Fibroblast of lung (primary cell): ENCODE results near the gene SRPRB. TPM values are rescaled to one million over a fixed set of nuclear protein-coding genes. Genes with fewer than 3 reads are reported as not detected.

Source experiments
- DNase-seq, 2 donors: peaks; one replicate each; pipeline versions ENCODE4 v3.0.0 to v3.0.0-alpha.2; 2010; ENCODE audit warnings: low read depth in 2 of 2
- H2AFZ ChIP-seq: 2 replicates; pipeline ENCODE4 v1.5.1; 2012; ENCODE audit warnings: low read length, control low read depth, inconsistent platforms
- H3K27ac ChIP-seq: 2 replicates; pipeline ENCODE4 v1.5.1; 2011; ENCODE audit warnings: low read length, control low read depth; ENCODE audit not compliant: insufficient read depth
- H3K27me3 ChIP-seq: 2 replicates; pipeline ENCODE4 v1.5.1; 2011; ENCODE audit warnings: mild to moderate bottlenecking, low read length; ENCODE audit not compliant: control insufficient read depth, insufficient read depth
- H3K36me3 ChIP-seq: 2 replicates; pipeline ENCODE4 v1.5.1; 2011; ENCODE audit warnings: low read length; ENCODE audit not compliant: control insufficient read depth, insufficient read depth
- H3K4me1 ChIP-seq: 2 replicates; pipeline ENCODE4 v1.5.1; 2011; ENCODE audit warnings: low read length; ENCODE audit not compliant: control insufficient read depth, insufficient read depth; ENCODE audit errors: extremely low read depth
- H3K4me2 ChIP-seq: 2 replicates; pipeline ENCODE4 v1.5.1; 2011; ENCODE audit warnings: low read length, control low read depth; ENCODE audit not compliant: insufficient read depth; ENCODE audit errors: extremely low read depth
- H3K4me3 ChIP-seq, 4 experiments: fragments of 200-600 bp in 1 of 4; sonication (generic) in 1 of 4; replicated peaks in 1 of 4; 2 replicates each; pipeline ENCODE4 v1.5.1; 2011 to 2016; ENCODE audit warnings: low read length in 4 of 4, low read depth in 3 of 4, mild to moderate bottlenecking in 3 of 4, control low read depth in 2 of 4, inconsistent platforms in 1 of 4, mixed read lengths in 1 of 4; ENCODE audit not compliant: insufficient read depth in 1 of 4; ENCODE audit errors: control extremely low read depth in 1 of 4
- H3K79me2 ChIP-seq: 2 replicates; pipeline ENCODE4 v1.5.1; 2012; ENCODE audit warnings: mild to moderate bottlenecking, low read length, inconsistent platforms; ENCODE audit not compliant: control insufficient read depth, insufficient read depth
- H3K9ac ChIP-seq: 2 replicates; pipeline ENCODE4 v1.5.1; 2011; ENCODE audit warnings: mild to moderate bottlenecking, low read length, control low read depth; ENCODE audit not compliant: insufficient read depth
- H3K9me3 ChIP-seq: 2 replicates; pipeline ENCODE4 v1.5.1; 2012; ENCODE audit warnings: low read depth, low read length; ENCODE audit not compliant: control insufficient read depth, insufficient read depth
- H4K20me1 ChIP-seq: 2 replicates; pipeline ENCODE4 v1.5.1; 2011; ENCODE audit warnings: low read length; ENCODE audit not compliant: control insufficient read depth, insufficient read depth; ENCODE audit errors: extremely low read depth
- CTCF ChIP-seq, 2 donors: IDR thresholded peaks in 1 of 2; conservative IDR thresholded peaks in 1 of 2; 1 replicate in 1 of 2; 2 replicates in 1 of 2; pipeline ENCODE4 v1.5.1; 2011 to 2012; ENCODE audit warnings: low read length in 2 of 2, control low read depth in 1 of 2, inconsistent platforms in 1 of 2, low read depth in 1 of 2, mild to moderate bottlenecking in 1 of 2
- EZH2 ChIP-seq: IDR thresholded peaks from 2 replicates; pipeline ENCODE4 v1.5.1; 2012; ENCODE audit warnings: low read length, control low read depth, mild to moderate bottlenecking; ENCODE audit errors: missing control alignments
- polyA plus RNA-seq, 2 donors: library from polyadenylated mRNA; depleted of rRNA in 1 of 2; stranded (reverse) in 1 of 2; unstranded in 1 of 2; fragments of >200 nt; gene quantifications; 2 replicates each; pipeline ENCODE4 v1.2.1, GENCODE V29; 2011 to 2012; ENCODE audit warnings: missing spikeins in 1 of 2
- total RNA-seq: library from RNA; depleted of rRNA; stranded (reverse); fragments of >200 nt; gene quantifications from 2 replicates; pipeline ENCODE4 v1.2.1, GENCODE V29; 2014

SRPRB gene
- total and polyA plus RNA-seq, 2 donors (not counting 1 experiment from before 2014, with no cell fraction given): 63.1 to 69.2 TPM

- H3K4me2 ChIP-seq: no peak overlapping the region
- no peaks in the 10 kb centered on the region for H3K27me3 ChIP-seq
- H2AFZ ChIP-seq: no peak overlapping the region
- H3K27ac ChIP-seq: no peak overlapping the region
- H3K36me3 ChIP-seq: no peaks in the 10 kb centered on the region
- no peak overlapping the region for H3K4me3 ChIP-seq
- no peak overlapping the region for H3K9ac ChIP-seq
- peak in 1 of 2 donors; percentile 20 for DNase-seq
- H3K9me3 ChIP-seq: no peaks in the 10 kb centered on the region
- H3K4me1 ChIP-seq: no peaks in the 10 kb centered on the region
- H4K20me1 ChIP-seq: no peaks in the 10 kb centered on the region
- TF ChIP-seq EZH2: no peak
- no peak for TF ChIP-seq CTCF (conservative IDR thresholded peaks at IDR 0.05 in 1 of 2, IDR thresholded peaks at IDR 0.05 in 1 of 2; ENCODE audit: low read depth in 1 of 2, low read length in 2 of 2)
- no peaks in the 10 kb centered on the region for H3K79me2 ChIP-seq
Measured at GRCh38 chr3:133856316-133856715, 50.7 kb downstream of the SRPRB start.

GRCh38 chr3:133857767-133858166 is 52.2 kb downstream of the SRPRB start:
- Histone ChIP-seq H3K36me3 (no peaks in the 10 kb centered on the region), H3K9ac (no peak overlapping the region), H3K4me2 (no peak overlapping the region), H3K4me3 (no peak overlapping the region), H4K20me1 (no peaks in the 10 kb centered on the region), H3K4me1 (no peaks in the 10 kb centered on the region), H3K27ac (no peak overlapping the region), H3K79me2 (no peaks in the 10 kb centered on the region), H2AFZ (no peak overlapping the region), H3K27me3 (peaks cover 2% of the 10 kb centered on the region), H3K9me3 (no peaks in the 10 kb centered on the region)
- no peak for DNase-seq
- TF ChIP-seq EZH2 (no peak), CTCF (conservative IDR thresholded peaks at IDR 0.05 in 1 of 2, IDR thresholded peaks at IDR 0.05 in 1 of 2; ENCODE audit: low read depth in 1 of 2, low read length in 2 of 2) (no peak)

GRCh38 chr3:133859381-133860234 is 54.0 kb downstream of the SRPRB start:
- no peaks in the 10 kb centered on the region for H3K9me3 ChIP-seq
- no peak overlapping the region for H3K4me2 ChIP-seq
- H3K36me3 ChIP-seq: no peaks in the 10 kb centered on the region
- H4K20me1 ChIP-seq: no peaks in the 10 kb centered on the region
- peaks cover 2% of the 10 kb centered on the region for H3K27me3 ChIP-seq
- no peak overlapping the region for H2AFZ ChIP-seq
- no peak overlapping the region for H3K4me3 ChIP-seq
- H3K27ac ChIP-seq: no peak overlapping the region
- H3K9ac ChIP-seq: no peak overlapping the region
- TF ChIP-seq CTCF (conservative IDR thresholded peaks at IDR 0.05 in 1 of 2, IDR thresholded peaks at IDR 0.05 in 1 of 2; ENCODE audit: low read depth in 1 of 2, low read length in 2 of 2): no peak
- no peak for TF ChIP-seq EZH2
- no peaks in the 10 kb centered on the region for H3K79me2 ChIP-seq
- no peak for DNase-seq
- H3K4me1 ChIP-seq: no peaks in the 10 kb centered on the region
